GM12878 (cell line): ENCODE data around the gene LIN37. TPM values are rescaled to one million over a fixed set of nuclear protein-coding genes. Genes with fewer than 3 reads are reported as not detected.

Experiments used
- ATAC-seq: fragments of 200-7000 bp; cut with Tn5 transposase; 3 replicates; pipeline ENCODE4 v1.9.1; 2020; ENCODE audit warnings: mild to moderate bottlenecking, moderate library complexity
- BruUV-seq: library from RNA; stranded (reverse); fragments of 400-500 nt; replicated peaks from 2 replicates; lab custom pipeline; 2021; lab: Mats Ljungman, UMichigan
- CTCF ChIA-PET: fragments of 300-600 bp; sonication (Branson Sonifier 250); formaldehyde crosslinking; extraction: SDS; loops from one replicate; lab custom pipeline; 2021; ENCODE audit warnings: inconsistent platforms; lab: Yijun Ruan, JAX
- POLR2A ChIA-PET: fragments of 350-600 bp; formaldehyde crosslinking; extraction: SDS; loops from one replicate; lab custom pipeline; 2021; ENCODE audit warnings: inconsistent platforms; lab: Charles Lee
- RAD21 ChIA-PET: fragments of 300-600 bp; sonication (Branson Sonifier 250); formaldehyde crosslinking; loops from one replicate; lab custom pipeline; 2023; ENCODE audit warnings: antibody characterized with exemption; ENCODE audit not compliant: unreplicated experiment; lab: Charles Lee
- SMC1A ChIA-PET: fragments of 300-600 bp; sonication (Branson Sonifier 250); formaldehyde crosslinking; loops from one replicate; lab custom pipeline; 2023; ENCODE audit not compliant: unreplicated experiment, uncharacterized antibody; lab: Charles Lee
- DNase-seq: peaks from one replicate; pipeline ENCODE4 v3.0.0-alpha.2; 2011; ENCODE audit warnings: low read depth, low spot score
- FAIRE-seq: peaks from 3 replicates; lab custom pipeline; 2011; peaks lifted over from hg19 to GRCh38; lab: Jason Lieb, UNC
- H2AFZ ChIP-seq: 2 replicates; pipeline ENCODE4 v1.6.0; 2011; ENCODE audit warnings: low read depth, low read length, control low read depth; ENCODE audit not compliant: control insufficient read depth
- H3K27ac ChIP-seq: 2 replicates; pipeline ENCODE4 v1.5.1; 2011; ENCODE audit warnings: control low read depth; ENCODE audit not compliant: control insufficient read depth, insufficient read depth
- H3K27me3 ChIP-seq, 2 experiments: replicated peaks in 1 of 2; 2 replicates each; pipeline versions ENCODE4 v1.6.0 to v1.6.1; 2011; ENCODE audit warnings: low read length in 1 of 2; ENCODE audit not compliant: control insufficient read depth in 2 of 2, insufficient read depth in 2 of 2
- H3K36me3 ChIP-seq, 2 experiments: 2 replicates each; pipeline ENCODE4 v1.5.1; 2011; ENCODE audit warnings: low read length in 1 of 2; ENCODE audit not compliant: control insufficient read depth in 2 of 2, insufficient read depth in 2 of 2
- H3K4me1 ChIP-seq: 2 replicates; pipeline ENCODE4 v1.6.1; 2011; ENCODE audit warnings: mild to moderate bottlenecking, low read length, moderate library complexity, mixed read lengths; ENCODE audit not compliant: control insufficient read depth, insufficient read depth
- H3K4me2 ChIP-seq: 2 replicates; pipeline ENCODE4 v1.6.0; 2011; ENCODE audit warnings: control low read depth; ENCODE audit not compliant: control insufficient read depth, insufficient read depth
- H3K4me3 ChIP-seq: fragments of 200-600 bp; sonication (generic); 2 replicates; pipeline ENCODE4 v1.5.1; 2016
- H3K79me2 ChIP-seq: 2 replicates; pipeline ENCODE4 v1.6.0; 2011; ENCODE audit warnings: low read length; ENCODE audit not compliant: control insufficient read depth, insufficient read depth
- H3K9ac ChIP-seq: 2 replicates; pipeline ENCODE4 v1.8.0; 2011; ENCODE audit warnings: low read length, control low read depth, mixed read lengths; ENCODE audit not compliant: control insufficient read depth, insufficient read depth
- H3K9me3 ChIP-seq: replicated peaks from 3 replicates; pipeline ENCODE4 v1.5.1; 2011; ENCODE audit warnings: mild to moderate bottlenecking, low read length; ENCODE audit not compliant: control insufficient read depth, insufficient read depth
- H4K20me1 ChIP-seq: 2 replicates; pipeline ENCODE4 v1.6.0; 2011; ENCODE audit not compliant: control insufficient read depth, insufficient read depth
- BRCA1 ChIP-seq: IDR thresholded peaks from 2 replicates; pipeline ENCODE4 v1.6.1; 2011; ENCODE audit warnings: low read depth, low read length, improper control_type of control experiment
- CBX5 ChIP-seq: sonication (generic); IDR thresholded peaks from 2 replicates; pipeline ENCODE4 v1.6.1; 2016; ENCODE audit warnings: low read depth, moderate library complexity, mild to moderate bottlenecking, inconsistent platforms
- CHD4 ChIP-seq: fragments of 200-600 bp; sonication (generic); IDR thresholded peaks from 2 replicates; pipeline ENCODE4 v1.6.1; 2016; ENCODE audit warnings: mild to moderate bottlenecking
- EP300 ChIP-seq, 2 experiments: fragments of 150-350 bp in 1 of 2; IDR thresholded peaks; 2 replicates each; pipeline ENCODE4 v1.6.1; 2011 to 2012; ENCODE audit warnings: low read depth in 2 of 2, low read length in 2 of 2, borderline replicate concordance in 1 of 2, improper control_type of control experiment in 1 of 2, inconsistent platforms in 1 of 2; ENCODE audit not compliant: control insufficient read depth in 1 of 2
- GABPA ChIP-seq: IDR thresholded peaks from 2 replicates; pipeline ENCODE4 v1.6.1; 2014; ENCODE audit warnings: antibody characterized with exemption, low read depth, mild to moderate bottlenecking, inconsistent platforms
- MLLT1 ChIP-seq: fragments of 450-650 bp; IDR thresholded peaks from 2 replicates; pipeline ENCODE4 v1.6.1; 2016; ENCODE audit warnings: mild to moderate bottlenecking
- MTA3 ChIP-seq: IDR thresholded peaks from 2 replicates; pipeline ENCODE4 v1.6.1; 2012; ENCODE audit warnings: low read length, inconsistent platforms, borderline replicate concordance
- PAX5 ChIP-seq: IDR thresholded peaks from 2 replicates; pipeline ENCODE4 v1.6.1; 2011; ENCODE audit warnings: low read depth, low read length, borderline replicate concordance
- POLR2A ChIP-seq: IDR thresholded peaks from 2 replicates; pipeline ENCODE4 v1.6.1; 2011; ENCODE audit warnings: low read depth, mild to moderate bottlenecking, low read length
- SPI1 ChIP-seq: IDR thresholded peaks from 2 replicates; pipeline ENCODE4 v1.6.1; 2011; ENCODE audit warnings: low read depth, mild to moderate bottlenecking, low read length, moderate library complexity, borderline replicate concordance; ENCODE audit not compliant: insufficient read depth
- ZBTB4 ChIP-seq: fragments of 450-650 bp; formaldehyde crosslinking; IDR thresholded peaks from 2 replicates; pipeline ENCODE4 v1.4.0; 2022; ENCODE audit warnings: mild to moderate bottlenecking, moderate library complexity
- WGBS: methylation state at CpG from one replicate; pipeline ENCODE4 v1.1.6; 2016; ENCODE audit warnings: low lambda C conversion rate; ENCODE audit not compliant: insufficient replicate concordance, insufficient coverage; ENCODE audit errors: missing lambda C conversion rate; 5-methylcytosine and 5-hydroxymethylcytosine counted together
- in situ Hi-C: fragments of 300-500 bp; cut with MboI; formaldehyde crosslinking; loops from 9 replicates; pipeline ENCODE4 v1.14.3; 2018; ENCODE audit warnings: mixed read lengths
- intact Hi-C: fragments of 100-400 bp; cut with micrococcal nuclease; formaldehyde crosslinking; loops from one replicate; pipeline ENCODE4 v1.14.2; 2022; ENCODE audit not compliant: unreplicated experiment
- polyA plus RNA-seq, 11 experiments: library from polyadenylated mRNA; depleted of rRNA in 4 of 11; unstranded in 6 of 11; stranded (reverse) in 5 of 11; fragments of >200 nt; fragmentation: Nextera tagmentation in 4 of 11; fragmentation: Illumina TruSeq in 1 of 11; extraction: Ambion mirVana in 4 of 11; extraction: Trizol in 1 of 11; gene quantifications; 1 replicate in 1 of 11; 2 replicates in 10 of 11; pipeline versions ENCODE4 v1.2.1 to v1.2.3, GENCODE V29; 2011 to 2016; ENCODE audit warnings: inconsistent platforms in 2 of 11, missing spikeins in 2 of 11, low read depth in 1 of 11
- total RNA-seq, 4 experiments: library from RNA; depleted of rRNA in 3 of 4; stranded (reverse); fragments of >200 nt in 3 of 4; fragmentation: Illumina TruSeq in 1 of 4; extraction: Trizol in 1 of 4; gene quantifications; 2 replicates each; pipeline versions ENCODE4 v1.2.1 to v1.2.3, GENCODE V29; 2013 to 2021
- TF ChIP-seq, protein P1 (sequence below): fragments of 450-650 bp; formaldehyde crosslinking; IDR thresholded peaks from 2 replicates; pipeline ENCODE4 v1.5.0; 2022; ENCODE audit warnings: mild to moderate bottlenecking, missing genetic modification characterization

LIN37 gene
- total and polyA plus RNA-seq, 10 of the 15 experiments (the other 5 are each of a cell fraction or from before 2014, with no cell fraction given): 0.69 to 11.9 (median 7.6) TPM

DNA sequence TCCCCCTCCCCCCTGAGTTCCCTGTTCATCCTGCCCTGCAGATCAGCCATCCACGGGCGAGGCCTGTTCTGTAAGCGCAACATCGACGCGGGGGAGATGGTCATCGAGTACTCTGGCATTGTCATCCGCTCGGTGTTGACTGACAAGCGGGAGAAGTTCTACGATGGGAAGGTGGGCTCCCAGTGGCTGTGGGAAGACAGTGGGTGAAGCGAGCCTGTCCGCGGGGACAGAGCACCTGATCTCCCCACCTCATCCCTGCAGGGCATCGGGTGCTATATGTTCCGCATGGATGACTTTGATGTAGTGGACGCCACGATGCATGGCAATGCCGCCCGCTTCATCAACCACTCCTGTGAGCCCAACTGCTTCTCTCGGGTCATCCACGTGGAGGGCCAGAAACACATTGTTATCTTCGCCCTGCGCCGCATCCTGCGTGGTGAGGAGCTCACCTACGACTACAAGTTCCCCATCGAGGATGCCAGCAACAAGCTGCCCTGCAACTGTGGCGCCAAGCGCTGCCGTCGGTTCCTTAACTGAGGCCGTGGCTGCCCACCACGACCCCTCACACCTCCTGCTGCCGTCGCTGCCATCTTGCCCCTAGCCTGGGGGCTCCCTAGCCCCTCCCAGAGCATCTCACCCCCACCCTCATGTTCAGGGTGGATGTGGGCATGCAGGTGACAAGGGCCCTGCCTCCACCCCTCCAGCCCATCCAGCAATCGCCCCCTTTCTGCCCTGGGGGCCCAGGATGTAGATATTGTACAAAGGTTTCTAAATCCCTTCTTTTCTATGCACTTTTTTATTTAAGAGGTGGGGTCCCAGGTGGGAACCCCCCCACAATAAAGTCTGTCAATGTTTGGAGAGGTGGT is 10.1 kb upstream of the LIN37 start:
- POLR2A ChIA-PET: interaction anchor here (1.3 kb wide), 1 partner anchor 20 kb away, joined by 5 read pairs; no protein-coding TSS in a partner anchor

More for the DNA sequence above, 10.1 kb upstream of the LIN37 start:
- no peak for ATAC-seq
- TF ChIP-seq MLLT1: peak; percentile 51; the same call in 1 of the 2 replicates
- no peak for TF ChIP-seq BRCA1
- no peak for TF ChIP-seq GABPA
- no peak for TF ChIP-seq CHD4
- TF ChIP-seq, protein P1, sequence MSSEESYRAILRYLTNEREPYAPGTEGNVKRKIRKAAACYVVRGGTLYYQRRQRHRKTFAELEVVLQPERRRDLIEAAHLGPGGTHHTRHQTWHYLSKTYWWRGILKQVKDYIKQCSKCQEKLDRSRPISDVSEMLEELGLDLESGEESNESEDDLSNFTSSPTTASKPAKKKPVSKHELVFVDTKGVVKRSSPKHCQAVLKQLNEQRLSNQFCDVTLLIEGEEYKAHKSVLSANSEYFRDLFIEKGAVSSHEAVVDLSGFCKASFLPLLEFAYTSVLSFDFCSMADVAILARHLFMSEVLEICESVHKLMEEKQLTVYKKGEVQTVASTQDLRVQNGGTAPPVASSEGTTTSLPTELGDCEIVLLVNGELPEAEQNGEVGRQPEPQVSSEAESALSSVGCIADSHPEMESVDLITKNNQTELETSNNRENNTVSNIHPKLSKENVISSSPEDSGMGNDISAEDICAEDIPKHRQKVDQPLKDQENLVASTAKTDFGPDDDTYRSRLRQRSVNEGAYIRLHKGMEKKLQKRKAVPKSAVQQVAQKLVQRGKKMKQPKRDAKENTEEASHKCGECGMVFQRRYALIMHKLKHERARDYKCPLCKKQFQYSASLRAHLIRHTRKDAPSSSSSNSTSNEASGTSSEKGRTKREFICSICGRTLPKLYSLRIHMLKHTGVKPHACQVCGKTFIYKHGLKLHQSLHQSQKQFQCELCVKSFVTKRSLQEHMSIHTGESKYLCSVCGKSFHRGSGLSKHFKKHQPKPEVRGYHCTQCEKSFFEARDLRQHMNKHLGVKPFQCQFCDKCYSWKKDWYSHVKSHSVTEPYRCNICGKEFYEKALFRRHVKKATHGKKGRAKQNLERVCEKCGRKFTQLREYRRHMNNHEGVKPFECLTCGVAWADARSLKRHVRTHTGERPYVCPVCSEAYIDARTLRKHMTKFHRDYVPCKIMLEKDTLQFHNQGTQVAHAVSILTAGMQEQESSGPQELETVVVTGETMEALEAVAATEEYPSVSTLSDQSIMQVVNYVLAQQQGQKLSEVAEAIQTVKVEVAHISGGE (CRISPR knock-in tag): no peak
- no peak for TF ChIP-seq MTA3
- no peak for TF ChIP-seq SPI1
- TF ChIP-seq ZBTB4 (CRISPR knock-in tag): no peak
- TF ChIP-seq POLR2A: peak; percentile 39
- no peak for TF ChIP-seq EP300 (IDR thresholded peaks at IDR 0.05; ENCODE audit: borderline replicate concordance in 1 of 2, control insufficient read depth in 1 of 2, low read depth in 2 of 2, low read length in 2 of 2)
- peak; percentile 82; the same call in 1 of the 2 replicates for TF ChIP-seq PAX5
- no peak for TF ChIP-seq CBX5
- no TSS peak for BruUV-seq
- ChIA-PET RAD21 (interaction anchor here (1.2 kb wide), 1 partner anchor 45 kb away, joined by 4 read pairs; no protein-coding TSS in a partner anchor), SMC1A (interaction anchor here (1.2 to 1.8 kb wide), 2 partner anchors 20 to 42 kb away, joined by 3 to 5 read pairs; no protein-coding TSS in a partner anchor), CTCF (interaction anchor here (1.2 to 2.1 kb wide), 3 partner anchors 18 to 46 kb away, joined by 4 to 7 read pairs (median 7); no protein-coding TSS in a partner anchor)
- no peak overlapping the region for H3K9ac ChIP-seq
- peaks cover 13 to 30% of the 10 kb centered on the region in 2 experiments; a peak in 3 of 4 replicates for H3K36me3 ChIP-seq
- no peaks in the 10 kb centered on the region for H4K20me1 ChIP-seq
- H3K27me3 ChIP-seq: no peaks in the 10 kb centered on the region
- FAIRE-seq: no peak
- no peak for DNase-seq
- 93% methylated on average over 37 of the region's 37 CpGs for WGBS
- no peak overlapping the region for H3K4me2 ChIP-seq
- intact Hi-C loops (no loop called here), in situ Hi-C loops (no loop called here)
- H3K4me1 ChIP-seq: peaks cover 16% of the 10 kb centered on the region
- H3K27ac ChIP-seq: no peak overlapping the region
- no peaks in the 10 kb centered on the region for H3K9me3 ChIP-seq
- no peak overlapping the region for H2AFZ ChIP-seq
- peaks cover 15% of the 10 kb centered on the region for H3K79me2 ChIP-seq
- no peak overlapping the region for H3K4me3 ChIP-seq
